ENCODE data around the gene NOC2L.

GRCh38 chr1:944341-945325 lies 14.4 kb downstream of the NOC2L start:
- TF ChIP-seq CTCF (IDR thresholded peaks at IDR 0.05) (no peak), POLR2A (IDR thresholded peaks at IDR 0.05) (no peak)
